T-helper 17 cell (primary cell): ENCODE results near the gene OBSCN. TPM values are rescaled to one million over a fixed set of nuclear protein-coding genes. Genes with fewer than 3 reads are reported as not detected.

Experiments
- ATAC-seq: fragments of 150-1000 bp; cut with Tn5 transposase; 2 replicates; pipeline ENCODE4 v1.10.0; 2021; ENCODE audit warnings: mild to moderate bottlenecking, moderate library complexity
- DNase-seq, 3 donors: peaks; one replicate each; pipeline versions ENCODE4 v3.0.0 to v3.0.0-alpha.2; 2020 to 2021
- H3K9me3 ChIP-seq: one replicate; pipeline ENCODE4 v1.7.0; 2013; ENCODE audit warnings: low read length, mild to moderate bottlenecking; ENCODE audit not compliant: control insufficient read depth, poor library complexity, severe bottlenecking
- H3K27ac Mint-ChIP-seq: one replicate; pipeline ENCODE4 v1.8.0; 2022; ENCODE audit warnings: mild to moderate bottlenecking, moderate library complexity, mixed read lengths
- H3K27me3 Mint-ChIP-seq: one replicate; pipeline ENCODE4 v1.8.0; 2022; ENCODE audit warnings: mixed read lengths
- H3K36me3 Mint-ChIP-seq: one replicate; pipeline ENCODE4 v1.8.0; 2022; ENCODE audit warnings: low read depth, mixed read lengths
- H3K4me1 Mint-ChIP-seq: one replicate; pipeline ENCODE4 v1.8.0; 2022; ENCODE audit warnings: mild to moderate bottlenecking, mixed read lengths
- H3K4me3 Mint-ChIP-seq: one replicate; pipeline ENCODE4 v1.8.0; 2022; ENCODE audit warnings: mild to moderate bottlenecking, moderate library complexity, mixed read lengths
- total RNA-seq, 4 donors: library from RNA in 2 of 4; stranded (reverse) in 2 of 4; gene quantifications; one replicate each; pipeline ENCODE4 v1.2.3 and lab custom pipeline; 2022 to 2026

OBSCN gene
- total RNA-seq, 2 donors from 2014 or later: 23.1 to 34.2 TPM

GRCh38 chr1:228275430-228276173, 67.8 kb downstream of the OBSCN start:
- H3K27ac Mint-ChIP-seq: peak overlapping the region; percentile 32
- ATAC-seq: peak; percentile 96
- H3K4me3 Mint-ChIP-seq: peak overlapping the region; percentile 88
- H3K36me3 Mint-ChIP-seq: peaks cover 2% of the 10 kb centered on the region
- H3K4me1 Mint-ChIP-seq: peaks cover 25% of the 10 kb centered on the region
- H3K9me3 ChIP-seq: no peaks in the 10 kb centered on the region
- no peaks in the 10 kb centered on the region for H3K27me3 Mint-ChIP-seq
- DNase-seq: peak; percentile 71 to 79 (median 73)

GRCh38 chr1:228276174-228276831, 68.5 kb downstream of the OBSCN start:
- Mint-ChIP-seq H3K4me1 (peaks cover 22% of the 10 kb centered on the region), H3K27ac (no peak overlapping the region), H3K4me3 (peak overlapping the region; percentile 88), H3K27me3 (no peaks in the 10 kb centered on the region), H3K36me3 (peaks cover 2% of the 10 kb centered on the region)
- ATAC-seq: peak; percentile 11
- H3K9me3 ChIP-seq: no peaks in the 10 kb centered on the region
- DNase-seq: no peak

- Mint-ChIP-seq H3K27me3 (no peaks in the 10 kb centered on the region), H3K4me3 (peak overlapping the region; percentile 88), H3K27ac (peak overlapping the region; percentile 9), H3K4me1 (peaks cover 20% of the 10 kb centered on the region), H3K36me3 (no peaks in the 10 kb centered on the region)
- no peaks in the 10 kb centered on the region for H3K9me3 ChIP-seq
- no peak for ATAC-seq
- DNase-seq: no peak
Observed at GRCh38 chr1:228276901-228277490, 69.2 kb downstream of the OBSCN start.

- Mint-ChIP-seq H3K36me3 (no peaks in the 10 kb centered on the region), H3K27ac (peak overlapping the region; percentile 9)
- no peak for DNase-seq
Observed at GRCh38 chr1:228277491-228278431, 69.9 kb downstream of the OBSCN start.

GRCh38 chr1:228278432-228278941, 70.6 kb downstream of the OBSCN start:
- no peak for ATAC-seq
- Mint-ChIP-seq H3K27me3 (no peaks in the 10 kb centered on the region), H3K27ac (no peak overlapping the region), H3K4me1 (peaks cover 13% of the 10 kb centered on the region), H3K36me3 (no peaks in the 10 kb centered on the region), H3K4me3 (no peak overlapping the region)
- H3K9me3 ChIP-seq: no peaks in the 10 kb centered on the region
- DNase-seq: no peak

More at GRCh38 chr1:228277491-228278431, 69.9 kb downstream of the OBSCN start:
- no peaks in the 10 kb centered on the region for H3K27me3 Mint-ChIP-seq
- no peak for ATAC-seq
- no peak overlapping the region for H3K4me3 Mint-ChIP-seq
- H3K4me1 Mint-ChIP-seq: peaks cover 17% of the 10 kb centered on the region
- H3K9me3 ChIP-seq: no peaks in the 10 kb centered on the region

- ATAC-seq (no peak), DNase-seq (no peak)
- no peaks in the 10 kb centered on the region for H3K9me3 ChIP-seq
- no peaks in the 10 kb centered on the region for H3K36me3 Mint-ChIP-seq
- H3K4me3 Mint-ChIP-seq: no peak overlapping the region
- peaks cover 13% of the 10 kb centered on the region for H3K4me1 Mint-ChIP-seq
- H3K27ac Mint-ChIP-seq: no peak overlapping the region
- no peaks in the 10 kb centered on the region for H3K27me3 Mint-ChIP-seq
Observed at GRCh38 chr1:228279011-228279721, 71.3 kb downstream of the OBSCN start.

GRCh38 chr1:228279722-228280105, 71.9 kb downstream of the OBSCN start:
- Mint-ChIP-seq H3K4me3 (peak overlapping the region; percentile 31), H3K36me3 (no peaks in the 10 kb centered on the region), H3K27me3 (no peaks in the 10 kb centered on the region), H3K4me1 (peaks cover 9% of the 10 kb centered on the region), H3K27ac (no peak overlapping the region)
- no peaks in the 10 kb centered on the region for H3K9me3 ChIP-seq
- ATAC-seq: no peak
- no peak for DNase-seq

GRCh38 chr1:228280106-228280901, 72.5 kb downstream of the OBSCN start:
- ATAC-seq: no peak
- H3K36me3 Mint-ChIP-seq: no peaks in the 10 kb centered on the region
- DNase-seq: peak in 1 of 3 donors; percentile 6
- H3K4me1 Mint-ChIP-seq: peaks cover 4% of the 10 kb centered on the region
- no peaks in the 10 kb centered on the region for H3K9me3 ChIP-seq
- H3K4me3 Mint-ChIP-seq: peak overlapping the region; percentile 31
- H3K27ac Mint-ChIP-seq: no peak overlapping the region
- no peaks in the 10 kb centered on the region for H3K27me3 Mint-ChIP-seq

GRCh38 chr1:228280961-228281591, 73.2 kb downstream of the OBSCN start:
- ATAC-seq (no peak), DNase-seq (no peak)
- Mint-ChIP-seq H3K27ac (no peak overlapping the region), H3K27me3 (no peaks in the 10 kb centered on the region), H3K4me3 (no peak overlapping the region), H3K4me1 (peaks cover 3% of the 10 kb centered on the region), H3K36me3 (no peaks in the 10 kb centered on the region)
- H3K9me3 ChIP-seq: no peaks in the 10 kb centered on the region

GRCh38 chr1:228281631-228282328, 73.9 kb downstream of the OBSCN start:
- ATAC-seq: no peak
- DNase-seq: no peak
- Mint-ChIP-seq H3K27me3 (no peaks in the 10 kb centered on the region), H3K4me1 (peaks cover 3% of the 10 kb centered on the region), H3K4me3 (no peak overlapping the region), H3K27ac (no peak overlapping the region), H3K36me3 (no peaks in the 10 kb centered on the region)
- no peaks in the 10 kb centered on the region for H3K9me3 ChIP-seq
